Measurements from ENCODE around the gene HES7.
"Not testable (repeated sequence)": the region's sequence is repeated elsewhere in the genome, so short reads cannot be mapped to it uniquely, and the experiment has no call there.

Gene HES7

DNA sequence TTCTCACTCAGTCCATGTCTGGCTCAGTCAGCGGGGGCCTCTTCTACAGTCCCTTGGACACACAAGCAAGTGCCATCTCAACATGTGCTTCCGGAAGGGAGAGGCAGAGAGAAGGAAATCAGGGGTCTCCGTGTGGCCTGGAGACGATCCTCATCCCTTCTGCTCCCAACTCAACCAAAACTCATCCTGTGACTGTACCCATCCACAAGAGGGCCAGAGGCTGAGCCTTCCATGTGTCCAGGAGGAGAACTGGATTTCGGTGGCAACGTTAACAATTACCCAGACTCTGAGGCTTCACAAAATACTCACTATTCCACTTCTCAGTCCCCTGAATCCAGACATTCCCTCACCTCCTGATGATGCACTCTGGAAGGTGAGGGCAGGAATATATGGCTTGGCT, 28.5 kb downstream of the HES7 start:
- no peak for DNase-seq

- DNase-seq: no peak
These were observed 32.7 kb downstream of the HES7 start for GRCh38 chr17:8091033-8091687.

- DNase-seq: no peak
These were observed 34.2 kb downstream of the HES7 start for GRCh38 chr17:8089728-8090127.

GRCh38 chr17:8087952-8088230, 36.0 kb downstream of the HES7 start:
- no peak for DNase-seq

DNA sequence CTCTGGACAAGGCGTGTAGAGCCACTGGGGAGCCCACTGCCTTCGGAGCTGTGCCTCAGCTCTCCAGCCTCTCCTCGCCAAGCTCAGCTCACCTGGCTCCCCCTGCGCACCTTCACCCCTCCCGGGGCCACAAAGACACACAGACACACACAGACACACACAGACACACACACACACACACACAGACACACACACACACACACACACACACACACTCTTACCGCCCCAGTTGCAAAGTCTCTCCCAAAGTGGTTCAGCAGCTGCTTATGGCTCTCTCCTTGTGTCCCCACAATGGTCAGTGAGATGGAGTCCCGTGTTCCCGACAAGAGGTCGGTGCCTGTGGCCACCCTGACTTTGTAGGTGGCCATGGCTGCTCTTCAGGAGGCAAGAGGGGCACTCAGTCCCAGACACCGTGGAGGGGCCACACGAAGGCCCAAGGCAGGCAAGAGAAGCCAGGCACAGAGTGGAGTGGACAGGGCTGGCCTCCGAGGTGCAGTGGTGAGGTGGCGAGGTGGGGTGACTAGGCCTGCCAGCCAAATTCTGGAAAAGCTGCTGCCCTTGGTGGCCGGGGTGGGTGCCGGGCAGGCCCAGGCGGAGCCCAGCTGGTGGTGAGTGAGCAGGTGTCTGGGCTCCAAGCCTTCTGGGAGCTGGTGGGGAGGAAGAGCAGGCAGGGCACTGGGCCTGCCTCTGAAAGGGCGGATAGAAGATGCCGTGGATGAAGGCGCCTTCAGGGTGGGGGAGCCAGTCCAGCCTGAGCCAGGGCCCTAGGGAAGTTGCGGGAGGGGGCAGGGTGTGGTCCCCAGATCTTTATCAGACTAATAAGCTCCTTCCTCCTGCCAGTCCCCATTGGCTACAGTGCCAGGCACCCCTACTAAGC, 36.6 kb downstream of the HES7 start, which contains the start of gene ALOX12B:
ALOX12B (minus strand) TSS at position 642 of the 877 bp plus-strand sequence; CDS start at position 368, 274 bp downstream.
- no peak for DNase-seq

GRCh38 chr17:8084250-8084649, 39.7 kb downstream of the HES7 start:
- no peak for DNase-seq

DNA sequence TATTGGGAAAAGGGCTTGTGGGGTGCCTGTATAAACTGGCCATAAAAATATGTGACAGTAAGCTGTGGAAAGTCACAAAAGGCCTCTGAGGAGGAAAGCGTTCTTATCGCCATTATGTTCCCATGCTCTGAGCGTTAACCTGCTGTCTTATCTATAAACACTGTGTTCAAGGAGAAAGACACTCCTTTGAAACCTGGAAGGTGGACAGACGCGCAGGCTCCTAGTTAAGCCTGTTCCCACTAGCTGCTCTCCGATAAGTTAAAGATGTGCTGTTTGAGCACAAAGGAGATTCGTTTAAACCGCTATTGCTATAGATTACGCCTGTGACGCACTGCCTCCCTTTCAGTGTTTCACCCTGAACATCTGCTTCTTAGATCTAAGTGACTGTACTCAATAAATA, 41.6 kb downstream of the HES7 start:
- no peak for DNase-seq

DNA sequence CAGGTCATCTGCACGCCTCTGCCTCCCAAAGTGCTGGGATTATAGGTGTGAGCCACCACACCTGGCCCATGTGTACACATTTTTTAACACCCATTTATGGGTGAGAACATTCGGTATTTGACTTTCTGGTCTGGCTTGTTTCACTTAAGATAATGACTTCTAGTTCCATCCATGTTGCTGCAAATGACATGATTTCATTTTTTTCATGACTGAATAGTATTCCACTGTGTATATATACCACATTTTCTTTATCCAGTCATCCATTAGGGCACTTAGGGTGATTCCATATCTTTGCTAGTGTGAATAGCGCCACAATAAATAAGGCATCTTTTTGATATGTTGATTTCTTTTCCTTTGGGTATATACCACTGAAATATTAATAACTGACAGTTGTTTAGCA, 42.0 kb downstream of the HES7 start:
- DNase-seq: no peak

DNA sequence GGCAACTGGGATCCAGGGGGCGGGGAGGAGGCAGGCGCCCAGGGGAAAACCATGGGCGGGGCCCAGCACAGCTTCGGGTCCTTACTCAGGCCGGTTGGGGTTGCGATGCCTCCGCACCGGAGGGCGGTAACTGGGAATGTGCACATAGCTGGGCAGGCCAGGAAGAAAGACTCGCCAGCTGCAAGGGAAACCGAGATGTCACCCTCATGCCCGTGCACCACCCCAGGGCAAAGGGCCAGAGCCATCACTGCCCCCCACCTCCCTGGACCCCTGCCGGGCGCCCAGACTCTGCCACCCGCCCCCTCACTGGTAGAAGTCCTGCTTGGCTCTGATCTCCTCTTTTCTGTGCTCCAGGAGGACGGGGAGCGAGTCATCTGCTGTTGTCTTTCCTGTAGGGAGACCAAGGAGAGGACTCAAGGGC, 43.1 kb downstream of the HES7 start:
- DNase-seq: no peak

DNA sequence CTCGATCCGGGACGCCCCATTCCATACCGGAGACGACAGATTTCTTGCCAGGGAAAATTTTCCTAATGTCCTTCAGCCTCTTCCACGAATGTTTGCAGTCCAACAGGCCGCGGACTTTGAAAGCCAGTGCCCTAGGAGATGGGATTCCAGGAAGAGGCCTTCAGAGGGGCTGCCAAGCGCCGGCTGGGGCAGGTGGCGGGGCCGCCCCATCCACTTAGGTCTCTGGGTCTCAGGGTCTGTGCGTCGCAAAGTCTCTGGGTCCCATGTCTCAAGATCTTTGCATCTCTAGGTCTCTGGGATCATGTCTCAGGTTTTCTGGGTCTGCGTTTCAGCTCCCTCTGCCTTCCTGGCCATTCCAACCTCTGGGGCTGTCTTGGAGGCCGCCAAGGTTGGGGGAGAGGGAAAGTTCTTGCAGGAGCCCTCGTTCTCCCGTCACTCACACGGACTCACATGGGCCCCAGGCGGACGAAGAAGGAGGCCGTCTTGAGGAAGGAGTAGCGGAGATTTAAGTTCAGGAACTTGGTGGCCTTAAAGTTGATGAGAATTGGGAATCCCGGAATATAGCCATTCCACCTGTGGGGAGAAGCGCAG, 43.6 kb downstream of the HES7 start:
- DNase-seq: no peak

GRCh38 chr17:8079291-8080207, 44.4 kb downstream of the HES7 start:
- DNase-seq: peak; percentile 29 to 53

DNA sequence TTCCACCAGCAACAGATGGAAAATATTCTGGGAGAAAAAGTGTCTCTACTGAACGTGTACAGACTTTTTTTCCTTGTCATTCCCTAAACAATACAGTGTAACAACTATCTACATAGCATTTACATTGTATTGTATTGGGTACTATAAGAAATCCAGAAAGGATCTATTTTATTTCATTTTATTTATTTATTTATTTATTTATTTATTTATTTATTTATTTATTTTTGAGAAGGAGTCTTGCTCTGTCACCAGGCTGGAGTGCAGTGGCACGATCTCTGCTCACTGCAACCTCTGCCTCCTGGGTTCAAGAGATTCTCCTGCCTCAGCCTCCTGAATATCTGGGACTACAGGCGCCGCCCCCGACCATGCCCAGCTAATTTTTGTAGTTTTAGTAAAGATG, 46.0 kb downstream of the HES7 start:
- DNase-seq: not testable (repeated sequence)

GRCh38 chr17:8076502-8077266, 47.2 kb downstream of the HES7 start:
- no peak for DNase-seq

DNA sequence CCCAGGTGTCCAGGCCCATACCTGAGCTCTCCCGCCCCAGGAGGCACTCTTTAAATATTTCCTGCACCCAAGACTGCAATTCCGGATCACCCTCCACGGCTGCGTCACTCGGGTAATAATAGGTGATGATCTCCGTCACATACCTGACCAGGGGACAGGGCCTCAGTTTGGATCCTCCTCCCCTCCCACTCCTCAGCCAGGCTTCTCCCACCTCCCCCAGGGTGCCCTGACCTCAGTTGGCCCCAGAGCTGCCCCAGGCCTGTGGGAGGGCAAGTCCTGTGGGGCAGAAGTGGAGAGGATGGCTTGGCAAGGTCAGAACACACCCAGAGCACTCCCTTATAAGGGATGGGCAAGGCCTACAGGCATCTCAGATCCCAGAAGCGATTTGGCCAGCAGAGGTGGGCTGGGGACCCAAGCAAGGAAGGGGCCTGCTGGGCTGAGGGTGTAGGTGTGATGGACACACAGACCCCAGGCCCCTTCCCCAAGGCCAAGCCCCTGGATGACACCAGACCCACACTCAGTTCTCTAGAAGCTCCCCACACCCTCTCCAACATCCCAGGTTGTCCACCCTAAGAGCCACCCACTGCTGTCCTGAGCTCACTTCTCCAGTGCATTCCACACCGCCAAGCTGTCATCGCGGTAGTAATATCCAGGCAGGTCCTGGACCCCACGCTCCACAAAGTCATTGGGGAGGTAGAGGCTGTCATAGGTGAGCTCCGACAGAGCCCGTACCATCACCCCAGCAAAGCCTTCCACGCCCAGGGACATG, 48.1 kb downstream of the HES7 start:
- DNase-seq: no peak

DNA sequence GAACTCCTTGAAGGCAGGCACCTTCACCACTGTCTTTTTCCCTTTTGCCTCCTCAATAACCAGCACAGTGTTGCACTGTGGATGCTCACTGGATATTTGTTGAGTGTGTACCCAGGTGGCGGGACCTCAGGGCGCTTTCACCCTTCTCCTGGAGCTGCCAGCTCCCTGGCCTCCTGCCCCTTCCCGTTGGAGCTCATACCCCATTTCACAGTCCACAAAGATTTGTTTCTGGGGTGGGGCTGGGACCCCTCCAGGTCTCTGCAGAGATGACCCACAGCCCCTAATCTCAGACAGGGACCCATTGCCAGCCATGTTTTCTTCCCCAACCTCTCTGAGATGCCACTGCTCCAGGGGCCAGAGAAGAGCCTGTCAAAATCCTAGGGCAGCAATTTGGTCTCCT, 48.8 kb downstream of the HES7 start:
- no peak for DNase-seq

DNA sequence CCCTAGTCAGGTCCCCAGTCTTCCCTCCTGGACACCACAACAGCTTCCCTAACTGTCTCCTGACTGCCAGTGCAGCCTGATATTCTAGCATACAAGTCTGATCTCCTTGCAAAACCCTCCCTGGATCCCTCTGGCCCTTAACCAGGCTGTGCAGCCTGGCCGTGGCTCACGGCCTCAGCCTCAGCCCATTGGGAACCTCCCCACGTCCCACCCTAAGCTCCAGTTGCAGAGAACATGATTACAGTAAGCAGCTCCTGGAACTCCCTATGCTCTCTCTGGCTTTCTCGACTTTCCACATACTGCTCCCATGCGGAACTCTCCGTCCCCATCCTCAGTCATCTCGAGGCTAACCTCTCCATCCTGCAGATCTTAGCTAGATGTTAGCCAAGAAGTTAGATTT, 49.4 kb downstream of the HES7 start:
- no peak for DNase-seq

DNA sequence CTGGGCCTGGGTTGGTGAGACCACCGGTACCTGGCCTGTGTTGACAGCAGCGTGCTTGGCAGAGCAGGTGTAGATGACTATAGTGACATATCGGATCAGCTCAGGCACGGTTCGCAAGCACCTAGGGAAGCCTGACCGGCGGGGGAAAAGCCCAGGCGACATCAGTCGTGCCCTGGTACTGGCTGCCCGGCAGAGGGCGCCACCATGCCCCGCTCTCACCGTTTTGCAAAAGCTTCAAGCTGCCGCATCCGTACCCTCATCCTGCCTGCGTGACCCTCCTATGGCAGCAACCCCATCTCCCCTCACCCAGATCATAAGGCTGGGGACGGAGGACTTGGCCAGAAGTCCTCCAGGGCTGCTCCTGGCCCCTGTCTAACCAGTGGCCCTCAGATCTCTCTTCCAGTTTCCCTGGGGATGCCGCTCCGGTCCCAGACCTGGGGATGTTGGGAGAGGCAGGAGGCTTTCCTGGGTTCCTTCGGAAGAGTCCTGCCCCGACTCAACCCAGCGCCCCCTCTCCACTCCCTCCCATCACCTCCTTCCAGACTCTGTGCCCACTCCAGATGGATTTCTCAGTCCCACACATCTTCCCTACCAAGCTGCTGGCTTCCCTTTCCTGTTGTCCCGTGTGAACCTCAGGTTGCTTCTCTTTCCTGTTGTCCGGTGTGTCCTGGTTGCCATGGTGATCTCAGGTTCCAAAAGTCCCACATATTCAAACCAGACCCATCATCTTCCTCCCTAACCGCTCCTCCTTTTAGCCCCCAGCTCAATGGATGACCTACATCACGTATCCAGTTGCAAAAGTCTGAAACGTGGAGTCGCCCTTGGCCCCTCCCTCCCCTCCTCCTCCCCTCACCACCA, 50.0 kb downstream of the HES7 start:
- peak; percentile 20 to 33 for DNase-seq

- no peak for DNase-seq
These were observed 51.0 kb downstream of the HES7 start for GRCh38 chr17:8072729-8073461.

DNA sequence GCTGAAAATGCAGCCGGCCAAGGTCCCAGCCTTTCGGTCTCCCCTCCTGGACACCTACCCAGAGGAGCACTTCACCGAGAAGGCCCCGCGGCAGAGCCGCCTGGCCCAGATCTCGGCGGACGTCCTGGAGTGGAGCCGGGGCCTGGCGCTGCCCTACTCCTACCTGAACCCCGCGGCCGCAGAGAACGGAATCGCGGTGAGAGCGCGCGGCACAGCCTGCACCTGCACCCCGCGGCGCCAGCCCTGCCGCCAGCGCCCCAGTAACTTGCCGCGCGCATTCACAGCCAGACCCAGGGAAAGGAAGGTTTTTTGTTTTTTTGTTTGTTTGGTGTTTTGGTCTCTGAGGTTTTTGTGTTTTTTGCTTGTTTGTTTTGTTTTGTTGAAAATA, 51.6 kb downstream of the HES7 start:
- DNase-seq: no peak

- DNase-seq: no peak
These were observed 52.4 kb downstream of the HES7 start for GRCh38 chr17:8071496-8071895.
